Effector memory CD4-positive, alpha-beta T cell (primary cell): ENCODE measurements around the gene LCE1F.

Experiments
- DNase-seq, 3 donors: peaks; one replicate each; pipeline ENCODE4 v3.0.0-alpha.2; 2020
- H3K27ac ChIP-seq: 2 replicates; pipeline ENCODE4 v1.7.0; 2013; ENCODE audit warnings: mild to moderate bottlenecking, low read length, moderate library complexity; ENCODE audit not compliant: insufficient read depth, poor library complexity, severe bottlenecking
- H3K27me3 ChIP-seq: replicated peaks from 2 replicates; pipeline ENCODE4 v1.7.0; 2013; ENCODE audit warnings: mild to moderate bottlenecking, low read length; ENCODE audit not compliant: insufficient read depth, control insufficient read depth, poor library complexity, severe bottlenecking
- H3K36me3 ChIP-seq: 2 replicates; pipeline ENCODE4 v1.7.0; 2013; ENCODE audit warnings: mild to moderate bottlenecking, low read length, moderate library complexity; ENCODE audit not compliant: control insufficient read depth, insufficient read depth
- H3K4me1 ChIP-seq: 2 replicates; pipeline ENCODE4 v1.7.0; 2013; ENCODE audit warnings: low read length, mild to moderate bottlenecking; ENCODE audit not compliant: control insufficient read depth, insufficient read depth, poor library complexity, severe bottlenecking
- H3K4me3 ChIP-seq: 2 replicates; pipeline ENCODE4 v1.7.0; 2013; ENCODE audit warnings: low read length, low read depth, mild to moderate bottlenecking; ENCODE audit not compliant: insufficient read depth, poor library complexity, severe bottlenecking
- H3K9me3 ChIP-seq: 2 replicates; pipeline ENCODE4 v1.7.0; 2013; ENCODE audit warnings: mild to moderate bottlenecking, low read length, moderate library complexity; ENCODE audit not compliant: control insufficient read depth

Gene LCE1F

GRCh38 chr1:152747831-152748230 is 27.1 kb upstream of the LCE1F start:
- H3K27ac ChIP-seq = no peak overlapping the region
- no peak for DNase-seq
- no peaks in the 10 kb centered on the region for H3K9me3 ChIP-seq
- H3K4me3 ChIP-seq = no peak overlapping the region
- H3K36me3 ChIP-seq = no peaks in the 10 kb centered on the region
- no peaks in the 10 kb centered on the region for H3K4me1 ChIP-seq
- peaks cover 5% of the 10 kb centered on the region for H3K27me3 ChIP-seq

DNA sequence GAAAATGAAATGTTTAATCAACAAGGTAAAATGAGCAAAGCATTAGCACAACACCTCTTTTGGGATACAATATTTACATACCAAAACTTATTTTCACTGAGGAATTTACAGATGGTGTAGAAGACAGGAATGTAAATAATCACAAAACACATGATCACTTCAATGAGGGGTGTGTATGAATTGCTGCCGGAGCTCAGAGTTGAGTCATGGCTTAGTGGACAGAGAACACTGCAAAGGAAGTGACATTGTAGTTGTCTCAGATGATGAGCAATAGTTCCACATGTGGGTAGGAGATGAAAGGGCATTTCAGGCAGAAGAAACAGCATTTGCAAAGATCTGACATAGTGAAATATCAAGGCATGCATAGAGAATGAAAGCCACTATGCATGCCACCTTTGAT is 22.7 kb upstream of the LCE1F start:
- Histone ChIP-seq H3K9me3 (no peaks in the 10 kb centered on the region), H3K27me3 (peaks cover 8% of the 10 kb centered on the region), H3K36me3 (no peaks in the 10 kb centered on the region), H3K4me1 (no peaks in the 10 kb centered on the region), H3K4me3 (no peak overlapping the region), H3K27ac (no peak overlapping the region)
- no peak for DNase-seq

DNA sequence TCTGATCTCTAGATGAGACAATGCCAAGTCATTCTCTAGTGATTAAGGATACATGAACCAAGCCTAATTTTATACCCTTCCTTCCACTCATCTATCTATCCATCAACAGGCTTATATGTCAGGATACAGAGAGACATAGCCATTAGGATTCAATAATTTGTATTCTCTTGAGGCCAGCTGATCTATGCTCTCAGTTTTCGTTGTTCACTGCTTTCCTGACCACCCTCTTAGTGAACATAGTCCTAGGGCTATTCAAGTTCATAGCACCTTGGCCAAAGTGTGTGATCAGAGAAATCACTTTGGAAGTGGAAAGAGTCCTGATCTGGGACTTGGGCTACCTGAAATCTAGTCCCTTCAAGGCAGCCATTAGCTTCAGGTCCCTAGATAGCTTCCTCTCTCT is 21.4 kb upstream of the LCE1F start:
- Histone ChIP-seq H3K27ac (no peak overlapping the region), H3K36me3 (no peaks in the 10 kb centered on the region), H3K4me1 (no peaks in the 10 kb centered on the region), H3K27me3 (peaks cover 8% of the 10 kb centered on the region), H3K4me3 (no peak overlapping the region), H3K9me3 (no peaks in the 10 kb centered on the region)
- DNase-seq = no peak

GRCh38 chr1:152756872-152757271 is 18.1 kb upstream of the LCE1F start:
- H3K9me3 ChIP-seq = no peaks in the 10 kb centered on the region
- H3K4me1 ChIP-seq = no peaks in the 10 kb centered on the region
- H3K27ac ChIP-seq = no peak overlapping the region
- H3K27me3 ChIP-seq = peaks cover 3% of the 10 kb centered on the region
- no peak overlapping the region for H3K4me3 ChIP-seq
- DNase-seq = no peak
- H3K36me3 ChIP-seq = no peaks in the 10 kb centered on the region

GRCh38 chr1:152757747-152758146 is 17.2 kb upstream of the LCE1F start, which contains the start of gene KPRP:
TSS of gene KPRP (plus strand) at chr1:152758025. CDS start at chr1:152759589, 1,564 bp downstream.
- Histone ChIP-seq H3K9me3 (no peaks in the 10 kb centered on the region), H3K4me3 (no peak within 1 kb of the TSS), H3K36me3 (no peaks in the 10 kb centered on the region), H3K27me3 (peaks cover 3% of the 10 kb centered on the region), H3K27ac (no peak within 1 kb of the TSS), H3K4me1 (no peaks in the 10 kb centered on the region)
- DNase-seq = no peak

DNA sequence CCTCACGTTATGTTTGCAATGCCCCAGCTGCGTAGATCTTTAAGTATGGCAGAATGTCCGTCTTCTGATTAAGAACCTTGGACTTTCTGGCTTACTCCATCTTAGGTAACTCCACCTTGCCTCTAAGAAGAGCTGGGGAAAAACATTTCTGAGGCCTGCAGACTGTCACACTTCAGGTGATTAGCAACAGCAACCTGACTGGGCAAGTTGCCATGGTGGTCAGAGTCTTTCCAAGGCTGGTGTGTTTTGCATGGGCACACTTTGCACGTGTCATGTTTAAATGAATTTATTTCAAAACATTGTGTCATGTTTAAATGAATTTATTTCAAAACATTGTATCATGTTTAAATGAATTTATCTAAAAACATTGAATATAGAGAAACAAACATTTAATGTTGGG is 16.3 kb upstream of the LCE1F start:
- Histone ChIP-seq H3K36me3 (no peaks in the 10 kb centered on the region), H3K27me3 (peaks cover 3% of the 10 kb centered on the region), H3K4me3 (no peak overlapping the region), H3K4me1 (no peaks in the 10 kb centered on the region), H3K27ac (no peak overlapping the region), H3K9me3 (no peaks in the 10 kb centered on the region)
- no peak for DNase-seq

- Histone ChIP-seq H3K36me3 (no peaks in the 10 kb centered on the region), H3K27me3 (peaks cover 3% of the 10 kb centered on the region), H3K9me3 (no peaks in the 10 kb centered on the region), H3K4me1 (no peaks in the 10 kb centered on the region), H3K27ac (no peak overlapping the region), H3K4me3 (no peak overlapping the region)
- no peak for DNase-seq
These were observed 15.3 kb upstream of the LCE1F start for GRCh38 chr1:152759453-152760173.

GRCh38 chr1:152760551-152761190 is 14.3 kb upstream of the LCE1F start:
- Histone ChIP-seq H3K36me3 (no peaks in the 10 kb centered on the region), H3K9me3 (no peaks in the 10 kb centered on the region), H3K4me1 (no peaks in the 10 kb centered on the region), H3K4me3 (no peak overlapping the region), H3K27ac (no peak overlapping the region), H3K27me3 (peaks cover 2% of the 10 kb centered on the region)
- no peak for DNase-seq

DNA sequence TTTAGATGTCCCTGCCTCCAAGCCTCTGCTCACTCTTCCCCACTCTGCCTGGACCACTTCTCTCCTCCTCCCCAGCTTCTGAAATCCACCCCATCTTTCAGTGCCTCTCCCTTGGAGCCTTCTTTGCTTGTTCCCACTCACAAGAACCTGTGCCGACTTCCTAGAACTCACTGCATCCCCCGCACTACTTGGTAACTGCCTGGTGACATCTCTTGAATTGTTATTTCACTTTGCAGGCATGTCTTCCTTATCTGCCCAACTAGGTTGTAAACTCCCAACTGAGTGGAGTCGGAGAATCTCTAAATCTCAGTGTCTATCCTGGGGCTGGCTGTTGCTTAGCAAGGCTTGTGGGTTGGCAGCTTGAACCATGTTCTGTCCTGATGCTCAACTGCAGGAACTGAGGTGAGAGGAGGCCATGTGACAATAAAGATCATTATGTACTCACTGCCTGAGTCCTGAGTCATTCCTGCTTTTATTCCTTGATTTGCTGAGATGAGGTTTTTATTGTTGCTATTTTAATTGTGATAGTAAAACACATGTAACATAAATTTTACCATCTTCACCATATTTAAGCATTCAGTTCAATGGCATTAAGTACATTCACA is 13.2 kb upstream of the LCE1F start:
- Histone ChIP-seq H3K9me3 (no peaks in the 10 kb centered on the region), H3K4me3 (no peak overlapping the region), H3K27ac (no peak overlapping the region), H3K27me3 (no peaks in the 10 kb centered on the region), H3K36me3 (no peaks in the 10 kb centered on the region), H3K4me1 (no peaks in the 10 kb centered on the region)
- DNase-seq = no peak

- no peaks in the 10 kb centered on the region for H3K27me3 ChIP-seq
- no peak overlapping the region for H3K4me3 ChIP-seq
- H3K36me3 ChIP-seq = no peaks in the 10 kb centered on the region
- no peaks in the 10 kb centered on the region for H3K9me3 ChIP-seq
- DNase-seq = no peak
- H3K4me1 ChIP-seq = no peaks in the 10 kb centered on the region
- no peak overlapping the region for H3K27ac ChIP-seq
These were observed 6.0 kb upstream of the LCE1F start for GRCh38 chr1:152768847-152769533.
